Activated CD8-positive, alpha-beta memory T cell treated with anti-CD3 and anti-CD28 coated beads for 36 hours (primary cell): ENCODE measurements around the gene MPRIP. TPM values are rescaled to one million over a fixed set of nuclear protein-coding genes. Genes with fewer than 3 reads are reported as not detected.

Experiments used
- CTCF ChIA-PET: fragments of 350-600 bp; sonication (Branson Sonifier 250); formaldehyde crosslinking; loops from one replicate; lab custom pipeline; 2021; ENCODE audit warnings: antibody characterized with exemption; lab: Charles Lee
- POLR2A ChIA-PET: fragments of 350-600 bp; sonication (Branson Sonifier 250); formaldehyde crosslinking; loops from one replicate; lab custom pipeline; 2021; ENCODE audit warnings: antibody characterized with exemption; lab: Charles Lee
- total RNA-seq, 2 experiments: library from RNA; stranded (reverse); gene quantifications; one replicate each; pipeline ENCODE4 v1.2.3, GENCODE V29; 2021

MPRIP gene
- total RNA-seq, 2 experiments from 2014 or later = 165 to 172 TPM

DNA sequence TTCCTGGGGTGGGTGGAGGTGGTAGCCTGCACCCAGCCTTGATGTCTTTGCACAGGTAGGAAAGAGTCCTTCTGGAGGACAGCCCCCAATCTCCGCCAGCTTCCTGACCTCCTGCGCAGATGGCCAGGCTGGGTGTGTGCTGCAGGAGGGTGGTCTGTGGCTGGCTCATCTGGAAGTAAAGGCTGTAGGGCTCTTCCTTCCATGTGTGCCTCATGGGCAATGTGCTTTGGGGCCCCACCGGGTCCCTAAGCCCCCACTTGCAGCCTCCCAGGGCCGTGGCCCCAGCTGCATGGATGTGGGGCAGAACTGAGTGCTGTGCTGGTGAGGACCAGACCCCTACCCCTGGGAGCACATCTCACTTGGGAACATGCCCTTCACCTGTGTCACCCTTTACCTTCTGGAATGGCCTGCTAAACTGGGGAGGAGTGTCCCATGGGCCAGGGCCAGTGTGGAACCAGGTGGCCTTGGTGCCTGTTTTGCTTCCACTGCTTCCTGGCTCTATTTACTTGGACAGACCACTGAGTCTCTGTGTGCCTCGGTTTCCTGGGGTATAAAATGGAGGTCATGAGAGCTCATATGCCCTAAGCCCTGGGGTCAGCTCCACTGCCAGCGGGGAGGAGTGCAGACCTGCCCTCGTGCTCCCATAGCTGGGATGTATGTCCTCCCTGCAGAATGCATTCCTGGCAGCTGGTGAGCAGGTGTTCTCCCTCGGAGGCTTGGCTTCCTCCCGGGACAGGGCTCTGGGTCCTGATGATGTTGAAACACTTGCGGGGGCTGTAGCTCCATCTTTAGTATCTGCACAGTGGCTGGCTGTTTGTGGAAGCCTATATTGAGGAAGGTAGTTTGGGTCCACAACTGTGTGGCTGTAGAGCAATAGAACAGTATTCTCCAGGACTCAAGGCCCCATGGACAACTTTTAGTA lies 18.0 kb downstream of the MPRIP start:
- ChIA-PET CTCF (no interaction called here), POLR2A (no interaction called here)

DNA sequence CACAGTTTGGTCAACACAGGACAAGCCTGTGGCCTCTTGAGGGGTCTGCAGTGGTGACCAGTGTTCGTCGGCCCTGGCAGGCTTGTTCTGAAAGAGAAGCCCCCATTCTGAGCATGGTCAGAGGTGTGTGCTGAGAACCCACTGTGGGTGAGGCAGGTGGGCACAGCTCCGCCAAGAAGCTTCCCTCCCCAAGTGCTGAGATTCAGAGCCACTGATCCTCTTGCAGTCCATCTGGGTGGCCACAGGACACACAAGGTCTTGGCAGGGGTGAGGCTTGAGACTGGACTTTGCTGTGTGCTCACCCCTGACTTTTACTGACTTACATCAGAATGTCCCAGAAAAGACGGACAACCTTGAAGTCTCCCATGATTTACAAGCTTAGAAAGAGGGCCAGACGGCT lies 18.7 kb downstream of the MPRIP start:
- ChIA-PET POLR2A (no interaction called here), CTCF (no interaction called here)

DNA sequence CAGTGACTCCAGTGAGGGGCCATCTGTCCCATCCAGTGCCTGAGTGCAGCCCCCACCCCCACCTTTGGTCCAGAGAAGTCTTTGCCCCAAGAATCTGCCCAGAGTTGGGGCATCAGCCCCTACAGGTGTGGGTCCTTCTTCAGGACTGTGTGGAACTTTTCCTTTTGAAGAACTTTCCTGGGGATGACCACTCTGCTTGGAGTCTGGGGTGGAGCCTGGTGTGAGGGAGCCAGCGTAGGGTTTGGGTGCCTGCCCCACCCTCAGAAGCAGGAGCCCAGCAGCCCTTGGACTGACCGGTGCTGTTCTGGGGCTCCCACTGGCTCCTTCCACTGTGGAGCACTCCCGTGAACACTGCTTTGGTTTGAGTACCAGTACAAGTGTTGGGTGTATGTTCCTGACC lies 19.3 kb downstream of the MPRIP start:
- ChIA-PET POLR2A (no interaction called here), CTCF (no interaction called here)

- CTCF ChIA-PET = no interaction called here
These were observed 20.1 kb downstream of the MPRIP start for GRCh38 chr17:17062356-17062755.

DNA sequence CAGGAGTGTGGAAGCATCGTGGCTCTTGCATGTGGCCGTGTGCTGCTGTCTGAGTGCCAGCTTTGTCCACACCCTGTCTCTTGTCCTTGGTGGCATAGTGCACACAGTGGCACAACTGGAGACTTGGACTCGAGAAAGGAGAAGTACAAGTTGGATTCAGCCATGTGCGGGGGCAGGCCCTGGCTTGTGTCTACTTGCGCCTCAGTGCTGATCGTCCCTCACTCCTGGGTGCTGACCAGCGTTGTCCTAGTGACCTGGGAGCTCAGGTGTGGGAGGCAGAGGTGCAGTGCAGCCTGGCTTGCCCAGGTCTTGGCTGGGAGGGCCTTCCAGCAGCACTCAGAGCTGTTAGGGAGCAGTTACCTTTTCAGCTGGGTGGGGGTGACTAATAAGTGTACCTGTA lies 20.6 kb downstream of the MPRIP start:
- POLR2A ChIA-PET = no interaction called here
- CTCF ChIA-PET = no interaction called here

More at GRCh38 chr17:17062356-17062755, 20.1 kb downstream of the MPRIP start:
- POLR2A ChIA-PET = no interaction called here

- POLR2A ChIA-PET = interaction anchor here (0.7 kb wide), 1 partner anchor 34 kb away, joined by 5 read pairs; no protein-coding TSS in a partner anchor
- CTCF ChIA-PET = no interaction called here
These were observed 21.4 kb downstream of the MPRIP start for GRCh38 chr17:17063546-17064122.

DNA sequence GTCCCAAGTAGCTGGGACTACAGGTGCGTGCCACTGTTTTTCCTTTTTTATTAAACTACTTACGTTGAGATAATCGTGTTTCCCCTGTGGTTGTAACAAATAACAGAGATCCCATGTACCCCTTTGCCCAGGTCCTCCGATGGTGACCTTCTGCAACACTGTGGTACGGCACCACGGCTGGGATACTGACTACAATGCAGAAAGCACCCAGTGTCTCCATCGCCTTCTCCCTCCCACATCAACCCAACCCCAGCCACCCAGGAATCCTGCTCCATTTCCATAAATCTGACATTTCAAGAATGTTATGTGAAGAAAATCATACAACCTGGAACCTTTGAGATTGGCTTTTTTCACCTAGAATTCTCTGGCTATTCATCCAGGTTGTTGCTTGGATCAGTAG lies 22.1 kb downstream of the MPRIP start:
- POLR2A ChIA-PET = interaction anchor here (0.7 kb wide), 1 partner anchor 33 kb away, joined by 5 read pairs; no protein-coding TSS in a partner anchor
- CTCF ChIA-PET = no interaction called here

GRCh38 chr17:17066021-17066420 lies 23.8 kb downstream of the MPRIP start:
- POLR2A ChIA-PET = no interaction called here
- CTCF ChIA-PET = no interaction called here

- POLR2A ChIA-PET = no interaction called here
- CTCF ChIA-PET = interaction anchor here (0.6 kb wide), 1 partner anchor 12 kb away, joined by 3 read pairs; no protein-coding TSS in a partner anchor
These were observed 25.0 kb downstream of the MPRIP start for GRCh38 chr17:17067257-17067656.

GRCh38 chr17:17069849-17070248 lies 27.6 kb downstream of the MPRIP start:
- ChIA-PET CTCF (no interaction called here), POLR2A (no interaction called here)

DNA sequence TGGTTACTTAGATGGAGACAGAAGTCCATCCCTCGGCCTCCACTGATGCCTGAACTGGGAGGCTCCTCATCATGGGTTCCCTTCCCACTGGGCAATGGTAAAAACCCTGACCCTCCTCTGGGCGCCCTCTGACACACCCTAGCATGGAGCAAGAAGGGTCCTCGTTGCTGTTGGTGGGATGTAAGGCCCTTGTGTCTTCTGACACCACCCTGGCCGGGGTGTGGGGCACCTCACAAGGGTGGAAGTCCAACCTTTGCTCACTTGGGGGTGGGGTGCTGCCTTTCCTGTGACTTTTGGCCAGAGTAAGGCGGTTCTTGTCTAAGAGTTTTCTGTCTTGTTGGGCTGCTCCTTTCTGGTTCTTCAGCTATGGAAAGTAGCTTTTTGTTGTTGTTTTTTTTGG lies 28.7 kb downstream of the MPRIP start:
- CTCF ChIA-PET = no interaction called here
- POLR2A ChIA-PET = interaction anchor here (1.2 kb wide), 1 partner anchor 52 kb away, joined by 3 read pairs; no protein-coding TSS in a partner anchor

DNA sequence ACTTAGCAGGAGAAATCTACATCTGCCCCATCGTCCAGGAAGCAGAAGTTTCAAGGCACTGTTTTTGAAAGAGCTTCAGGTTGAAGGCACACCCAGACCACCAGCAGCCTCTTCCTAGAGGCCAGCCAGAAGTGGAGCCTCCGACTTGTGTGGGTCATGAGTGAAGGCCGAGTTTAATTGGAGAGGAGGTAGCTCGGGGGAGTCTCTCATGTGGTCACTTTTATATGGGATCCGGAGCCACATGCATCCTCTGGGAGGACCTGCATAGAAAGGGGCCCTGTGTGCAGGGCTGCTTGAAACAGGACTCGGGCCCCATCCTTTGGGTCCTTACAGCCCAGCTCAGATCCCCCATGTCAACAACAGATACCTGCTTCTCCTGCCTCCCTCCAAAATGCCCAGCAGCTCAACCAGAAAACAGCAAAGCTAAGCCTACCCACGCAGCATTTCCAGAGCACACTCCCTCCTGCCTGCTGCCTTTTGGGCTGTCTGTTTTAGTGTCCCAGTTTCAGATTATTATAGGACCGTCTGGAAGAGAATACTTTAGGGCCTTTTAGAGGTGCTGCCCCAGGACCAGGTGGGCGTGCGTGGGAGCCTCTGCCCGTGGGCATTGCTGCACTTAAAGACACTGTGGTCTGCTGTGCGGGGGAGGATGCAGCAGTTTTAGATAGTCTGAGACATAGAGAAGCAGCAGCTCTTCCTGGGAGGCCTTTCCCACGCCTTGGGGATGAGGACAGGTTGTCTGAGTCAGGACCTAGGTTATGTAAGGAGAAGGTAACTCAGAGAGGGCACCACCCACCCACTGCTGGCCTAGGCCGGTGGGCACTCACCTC lies 29.5 kb downstream of the MPRIP start:
- ChIA-PET POLR2A (interaction anchor here (1.2 kb wide), 1 partner anchor 51 kb away, joined by 3 read pairs; no protein-coding TSS in a partner anchor), CTCF (no interaction called here)

DNA sequence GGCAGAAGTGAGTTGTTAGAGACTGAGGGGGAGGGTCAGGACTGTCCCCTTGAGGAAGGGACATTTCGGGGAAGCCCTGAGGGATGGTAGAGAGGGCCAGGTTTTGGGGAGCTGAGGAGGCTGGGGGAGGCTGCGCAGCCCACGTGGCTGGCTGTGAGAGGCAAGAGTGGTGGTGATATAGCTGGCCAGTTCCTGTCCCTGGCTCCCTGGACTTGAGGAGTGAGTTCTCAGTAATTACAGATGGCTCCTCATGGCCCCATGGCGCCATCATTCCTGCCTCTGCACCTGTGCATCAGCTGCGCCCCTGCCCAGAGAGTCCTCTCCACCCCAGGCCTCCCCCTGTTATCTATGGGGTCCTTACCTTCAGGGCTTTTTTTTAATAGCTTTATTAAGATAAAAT lies 30.3 kb downstream of the MPRIP start:
- CTCF ChIA-PET = no interaction called here
- POLR2A ChIA-PET = no interaction called here

DNA sequence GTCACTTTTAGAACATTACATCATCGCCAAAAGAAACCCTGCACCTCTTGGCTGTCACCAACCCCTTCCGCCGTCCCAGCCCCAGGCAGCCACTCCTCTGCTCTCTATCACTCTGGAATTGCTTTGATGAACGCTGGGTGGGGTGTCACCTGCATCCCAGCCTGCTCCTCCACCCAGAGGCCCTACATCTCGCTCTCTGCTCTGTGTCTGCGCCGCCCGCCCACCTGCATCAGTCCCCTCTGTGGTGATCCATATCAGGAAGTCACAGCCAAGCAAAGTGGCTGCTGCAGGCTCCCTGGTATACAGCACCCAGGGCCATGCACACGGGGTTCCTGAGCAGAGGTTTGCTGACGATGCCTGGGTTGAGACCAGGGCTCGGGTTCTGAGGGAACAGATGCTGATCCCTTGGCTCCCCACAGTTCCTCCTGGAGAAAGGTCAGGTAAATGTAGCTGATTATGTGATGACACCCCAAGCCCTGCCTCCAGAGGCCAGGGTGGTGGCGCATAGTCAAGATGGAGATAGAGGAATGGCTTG lies 30.8 kb downstream of the MPRIP start:
- CTCF ChIA-PET = no interaction called here
- POLR2A ChIA-PET = no interaction called here

DNA sequence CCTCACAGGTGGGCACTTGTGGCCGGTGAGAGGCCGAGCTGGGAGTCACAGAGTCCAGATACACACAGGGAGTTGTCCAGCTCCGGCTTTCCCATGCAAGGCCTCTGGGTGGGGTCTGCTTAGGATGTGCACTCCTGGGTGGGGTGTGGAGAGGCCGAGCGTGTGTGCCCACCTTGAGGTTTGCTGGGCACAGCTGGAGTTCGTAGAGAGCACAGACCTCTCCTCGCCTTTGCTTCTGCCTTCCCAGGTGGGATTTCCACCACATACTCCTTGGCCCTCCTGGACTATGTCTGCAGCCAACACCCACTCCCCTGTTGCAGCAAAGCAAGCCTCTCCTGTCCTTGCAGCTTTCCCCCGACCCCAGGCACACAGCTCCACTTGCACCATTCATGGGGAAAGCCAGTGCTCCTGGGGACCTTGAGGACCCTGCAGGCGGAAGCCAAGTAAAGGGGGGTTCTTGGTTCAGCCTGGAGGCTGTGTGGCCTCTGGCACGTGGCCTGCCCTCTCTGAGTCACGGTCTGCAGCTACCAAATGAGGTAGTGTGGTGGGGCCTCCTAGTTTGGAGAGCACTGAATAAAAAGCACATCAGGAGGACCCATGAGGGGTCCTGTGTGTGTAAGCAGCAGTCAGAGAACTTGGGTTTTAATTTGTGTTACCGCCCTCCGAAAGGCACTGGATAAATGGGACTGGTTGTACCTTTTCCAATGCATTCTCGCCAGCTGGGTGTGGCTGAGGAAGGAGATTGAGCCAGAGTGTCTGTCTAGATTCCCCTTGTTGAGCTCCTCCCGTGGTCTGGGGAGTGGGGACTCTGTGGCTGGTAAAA lies 31.5 kb downstream of the MPRIP start:
- CTCF ChIA-PET = interaction anchor here (1.4 kb wide), 1 partner anchor 21 kb away, joined by 3 read pairs; no protein-coding TSS in a partner anchor
- POLR2A ChIA-PET = interaction anchor here (0.5 kb wide), 1 partner anchor 47 kb away, joined by 3 read pairs; no protein-coding TSS in a partner anchor

GRCh38 chr17:17075125-17075781 lies 33.0 kb downstream of the MPRIP start:
- POLR2A ChIA-PET = no interaction called here
- CTCF ChIA-PET = interaction anchor here (1.4 kb wide), 1 partner anchor 22 kb away, joined by 3 read pairs; no protein-coding TSS in a partner anchor

DNA sequence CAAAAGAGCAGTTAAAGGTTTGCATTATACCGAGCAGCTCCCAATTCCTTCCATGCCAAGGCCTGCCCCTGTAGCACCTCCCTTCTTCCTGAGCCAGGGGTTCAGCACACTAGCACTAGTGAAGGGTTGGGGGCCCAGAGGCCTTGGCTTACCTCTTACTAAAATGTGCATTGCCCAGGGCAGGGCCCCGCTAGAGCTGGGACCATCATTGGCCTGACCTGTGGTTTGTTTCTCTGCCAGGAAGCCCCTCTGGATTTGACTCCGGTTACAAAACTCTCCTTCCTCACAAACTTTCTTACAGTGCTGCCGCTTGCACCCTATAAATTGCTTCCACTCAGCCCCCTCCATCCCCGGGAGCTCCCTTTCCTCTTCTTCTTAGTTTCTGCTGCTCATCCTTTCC lies 33.8 kb downstream of the MPRIP start:
- ChIA-PET POLR2A (no interaction called here), CTCF (no interaction called here)

- POLR2A ChIA-PET = no interaction called here
- CTCF ChIA-PET = no interaction called here
These were observed 34.8 kb downstream of the MPRIP start for GRCh38 chr17:17077101-17077500.
